Neural cell (in vitro differentiated cells): ENCODE data around the gene ROBO4.

Experiments used
- CTCF ChIP-seq: fragments of 450-650 bp; IDR thresholded peaks from 2 replicates; pipeline ENCODE4 v1.5.1; 2014; ENCODE audit warnings: antibody characterized with exemption, mild to moderate bottlenecking, moderate library complexity; ENCODE audit not compliant: poor library complexity, severe bottlenecking
- EP300 ChIP-seq: fragments of 450-650 bp; conservative IDR thresholded peaks from 2 replicates; pipeline ENCODE4 v1.6.1; 2014; ENCODE audit warnings: antibody characterized with exemption, mild to moderate bottlenecking, moderate library complexity; ENCODE audit not compliant: poor library complexity, severe bottlenecking
- EZH2 ChIP-seq: fragments of 200-600, 300-800 bp; shearing (Covaris generic), sonication (generic); IDR thresholded peaks from 2 replicates; pipeline ENCODE4 v1.6.1; 2014; ENCODE audit warnings: antibody characterized with exemption, low read length, borderline replicate concordance, mild to moderate bottlenecking; ENCODE audit not compliant: insufficient read depth, poor library complexity, severe bottlenecking
- POLR2AphosphoS5 ChIP-seq: IDR thresholded peaks from 2 replicates; pipeline ENCODE4 v1.6.1; 2012
- RAD21 ChIP-seq: fragments of 450-650 bp; conservative IDR thresholded peaks from 2 replicates; pipeline ENCODE4 v1.6.1; 2014; ENCODE audit warnings: antibody characterized with exemption, mild to moderate bottlenecking, moderate library complexity
- REST ChIP-seq: IDR thresholded peaks from 2 replicates; pipeline ENCODE4 v1.6.1; 2012; ENCODE audit warnings: borderline replicate concordance
- SMC3 ChIP-seq: fragments of 450-650 bp; conservative IDR thresholded peaks from 2 replicates; pipeline ENCODE4 v1.6.1; 2014; ENCODE audit warnings: antibody characterized with exemption, mild to moderate bottlenecking, moderate library complexity; ENCODE audit not compliant: poor library complexity
- TAF1 ChIP-seq: IDR thresholded peaks from 2 replicates; pipeline ENCODE4 v1.6.1; 2012; ENCODE audit warnings: low read depth

- TF ChIP-seq CTCF: no peak
- TF ChIP-seq EZH2: no peak
- no peak for TF ChIP-seq RAD21
- no peak for TF ChIP-seq POLR2AphosphoS5
- no peak for TF ChIP-seq SMC3
- TF ChIP-seq EP300: no peak
- no peak for TF ChIP-seq REST
- TF ChIP-seq TAF1: no peak
These were observed 2.8 kb downstream of the ROBO4 start for GRCh38 chr11:124894606-124895430.
